ENCODE measurements around the gene NAPA.

NAPA gene

GRCh38 chr19:47497821-47498520, 16.9 kb downstream of the NAPA start:
- Histone ChIP-seq H3K9ac (no peak overlapping the region), H2AFZ (ENCODE audit: low read depth) (no peak overlapping the region)
- no peak for TF ChIP-seq CTCF (conservative IDR thresholded peaks at IDR 0.05; ENCODE audit: low read depth, low read length)

GRCh38 chr19:47497050-47497766, 17.7 kb downstream of the NAPA start:
- no peaks in the 10 kb centered on the region for H3K79me2 ChIP-seq (ENCODE audit: insufficient read depth, low read depth)
- no peak overlapping the region for H2AFZ ChIP-seq (ENCODE audit: low read depth)
- TF ChIP-seq CTCF (conservative IDR thresholded peaks at IDR 0.05; ENCODE audit: low read depth, low read length), result no peak
- no peak overlapping the region for H3K4me3 ChIP-seq (IDR thresholded peaks at IDR 0.05; ENCODE audit: insufficient read depth, low read depth, low read length)
- H3K4me1 ChIP-seq (ENCODE audit: low read depth, poor library complexity, severe bottlenecking), result no peaks in the 10 kb centered on the region
- no peak overlapping the region for H3K9ac ChIP-seq
- no peaks in the 10 kb centered on the region for H3K27me3 ChIP-seq (ENCODE audit: insufficient read depth, low read depth)
- H3K36me3 ChIP-seq (ENCODE audit: insufficient read depth), result no peaks in the 10 kb centered on the region
- no peak overlapping the region for H3K27ac ChIP-seq
- no peaks in the 10 kb centered on the region for H4K20me1 ChIP-seq (ENCODE audit: insufficient read depth)
- no peak overlapping the region for H3K4me2 ChIP-seq

More at GRCh38 chr19:47497821-47498520, 16.9 kb downstream of the NAPA start:
- Histone ChIP-seq H3K4me1 (ENCODE audit: low read depth, poor library complexity, severe bottlenecking) (no peaks in the 10 kb centered on the region), H3K4me3 (IDR thresholded peaks at IDR 0.05; ENCODE audit: insufficient read depth, low read depth, low read length) (no peak overlapping the region), H3K27ac (no peak overlapping the region), H3K4me2 (no peak overlapping the region), H3K79me2 (ENCODE audit: insufficient read depth, low read depth) (no peaks in the 10 kb centered on the region), H3K36me3 (ENCODE audit: insufficient read depth) (no peaks in the 10 kb centered on the region), H3K27me3 (ENCODE audit: insufficient read depth, low read depth) (no peaks in the 10 kb centered on the region), H4K20me1 (ENCODE audit: insufficient read depth) (no peaks in the 10 kb centered on the region)

GRCh38 chr19:47495478-47496372, 19.1 kb downstream of the NAPA start:
- Histone ChIP-seq H4K20me1 (ENCODE audit: insufficient read depth) (no peaks in the 10 kb centered on the region), H3K4me3 (IDR thresholded peaks at IDR 0.05; ENCODE audit: insufficient read depth, low read depth, low read length) (no peak overlapping the region), H3K27ac (no peak overlapping the region), H3K36me3 (ENCODE audit: insufficient read depth) (no peaks in the 10 kb centered on the region), H3K9ac (no peak overlapping the region), H3K4me2 (no peak overlapping the region), H3K4me1 (ENCODE audit: low read depth, poor library complexity, severe bottlenecking) (peaks cover 6% of the 10 kb centered on the region), H3K79me2 (ENCODE audit: insufficient read depth, low read depth) (no peaks in the 10 kb centered on the region), H2AFZ (ENCODE audit: low read depth) (no peak overlapping the region), H3K27me3 (ENCODE audit: insufficient read depth, low read depth) (no peaks in the 10 kb centered on the region)
- TF ChIP-seq CTCF (conservative IDR thresholded peaks at IDR 0.05; ENCODE audit: low read depth, low read length), result no peak

- Histone ChIP-seq H3K79me2 (ENCODE audit: insufficient read depth, low read depth) (no peaks in the 10 kb centered on the region), H3K4me1 (ENCODE audit: low read depth, poor library complexity, severe bottlenecking) (peaks cover 8% of the 10 kb centered on the region), H2AFZ (ENCODE audit: low read depth) (no peak overlapping the region), H3K36me3 (ENCODE audit: insufficient read depth) (no peaks in the 10 kb centered on the region), H3K4me3 (IDR thresholded peaks at IDR 0.05; ENCODE audit: insufficient read depth, low read depth, low read length) (no peak overlapping the region), H3K9ac (no peak overlapping the region), H3K27ac (no peak overlapping the region), H3K27me3 (ENCODE audit: insufficient read depth, low read depth) (no peaks in the 10 kb centered on the region), H3K4me2 (no peak overlapping the region), H4K20me1 (ENCODE audit: insufficient read depth) (no peaks in the 10 kb centered on the region)
- TF ChIP-seq CTCF (conservative IDR thresholded peaks at IDR 0.05; ENCODE audit: low read depth, low read length), result no peak
Measured at GRCh38 chr19:47494729-47495128, 20.1 kb downstream of the NAPA start.

Data from KMS-11 (cell line).